CD8-positive, alpha-beta memory T cell (primary cell): ENCODE data around the gene LINC00305. TPM values are rescaled to one million over a fixed set of nuclear protein-coding genes. Genes with fewer than 3 reads are reported as not detected.

ENCODE experiments used
- CTCF ChIA-PET: fragments of 350-600 bp; sonication (Branson Sonifier 250); formaldehyde crosslinking; loops from one replicate; lab custom pipeline; 2021; ENCODE audit warnings: antibody characterized with exemption; lab: Charles Lee
- POLR2A ChIA-PET: fragments of 350-600 bp; sonication (Branson Sonifier 250); formaldehyde crosslinking; loops from one replicate; lab custom pipeline; 2021; ENCODE audit warnings: antibody characterized with exemption; lab: Charles Lee
- DNase-seq, 5 donors: peaks; one replicate each; pipeline versions ENCODE4 v3.0.0 to v3.0.0-alpha.2; 2020 to 2022; ENCODE audit warnings: mixed read lengths in 1 of 5
- H3K27ac ChIP-seq: one replicate; pipeline ENCODE4 v1.7.0; 2013; ENCODE audit warnings: low read depth, mild to moderate bottlenecking, low read length, moderate library complexity
- H3K27me3 ChIP-seq: 2 replicates; pipeline ENCODE4 v1.7.0; 2013; ENCODE audit warnings: low read length, mild to moderate bottlenecking; ENCODE audit not compliant: insufficient read depth, poor library complexity, severe bottlenecking
- H3K36me3 ChIP-seq: 2 replicates; pipeline ENCODE4 v1.7.0; 2013; ENCODE audit warnings: mild to moderate bottlenecking, low read length, moderate library complexity; ENCODE audit not compliant: insufficient read depth
- H3K4me1 ChIP-seq: 2 replicates; pipeline ENCODE4 v1.7.0; 2013; ENCODE audit warnings: mild to moderate bottlenecking, low read length, moderate library complexity; ENCODE audit not compliant: insufficient read depth
- H3K4me3 ChIP-seq: 2 replicates; pipeline ENCODE4 v1.7.0; 2013; ENCODE audit warnings: mild to moderate bottlenecking, low read length
- H3K9me3 ChIP-seq: 2 replicates; pipeline ENCODE4 v1.7.0; 2013; ENCODE audit warnings: mild to moderate bottlenecking, low read length
- H3K27ac Mint-ChIP-seq, 8 donors: one replicate each; pipeline ENCODE4 v1.8.0; 2020 to 2021; ENCODE audit warnings: mixed read lengths in 8 of 8, mild to moderate bottlenecking in 6 of 8, inconsistent platforms in 3 of 8, moderate library complexity in 3 of 8
- H3K27me3 Mint-ChIP-seq, 2 donors: one replicate each; pipeline ENCODE4 v1.8.0; 2020 to 2021; ENCODE audit warnings: mixed read lengths in 2 of 2, mild to moderate bottlenecking in 1 of 2, moderate library complexity in 1 of 2
- H3K36me3 Mint-ChIP-seq, 3 donors: one replicate each; pipeline ENCODE4 v1.8.0; 2020 to 2021; ENCODE audit warnings: mixed read lengths in 3 of 3, inconsistent platforms in 1 of 3, mild to moderate bottlenecking in 1 of 3
- H3K4me1 Mint-ChIP-seq, 3 donors: one replicate each; pipeline ENCODE4 v1.8.0; 2020 to 2021; ENCODE audit warnings: mixed read lengths in 3 of 3, inconsistent platforms in 1 of 3, mild to moderate bottlenecking in 1 of 3
- H3K4me3 Mint-ChIP-seq, 7 donors: one replicate each; pipeline ENCODE4 v1.8.0; 2020 to 2021; ENCODE audit warnings: mixed read lengths in 7 of 7, mild to moderate bottlenecking in 6 of 7, moderate library complexity in 4 of 7, inconsistent platforms in 2 of 7
- H3K9me3 Mint-ChIP-seq, 5 donors: one replicate each; pipeline ENCODE4 v1.8.0; 2020 to 2022; ENCODE audit warnings: mixed read lengths in 5 of 5, mild to moderate bottlenecking in 3 of 5, moderate library complexity in 2 of 5, inconsistent platforms in 1 of 5
- polyA plus RNA-seq: library from polyadenylated mRNA; unstranded; fragments of 300-500 nt; fragmentation: Illumina TruSeq; gene quantifications from one replicate; pipeline ENCODE4 v1.2.3, GENCODE V29; 2021
- total RNA-seq, 2 experiments: library from RNA; stranded (reverse); gene quantifications; one replicate each; pipeline ENCODE4 v1.2.3, GENCODE V29; 2021

The LINC00305 gene
- total and polyA plus RNA-seq, 3 experiments from 2014 or later = not detected

DNA sequence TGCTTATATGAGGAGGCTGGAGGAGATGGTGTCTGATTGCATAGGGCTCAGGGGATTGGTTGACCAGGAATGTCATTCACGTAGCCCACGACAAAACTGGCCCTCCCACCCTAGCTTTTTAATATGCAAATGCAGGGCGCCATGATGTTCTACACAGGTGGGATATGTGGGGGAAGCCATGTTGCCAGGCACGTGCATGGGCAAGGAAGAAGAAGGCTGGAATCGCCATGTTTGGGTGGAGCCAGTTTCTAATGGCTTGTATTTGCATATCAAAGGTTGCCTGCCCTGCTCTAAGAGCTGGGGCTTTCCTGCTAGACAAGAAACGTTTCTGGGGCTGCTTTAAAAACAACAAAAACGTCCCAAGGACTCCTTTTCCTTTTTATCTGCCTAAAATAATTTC is 26.5 kb upstream of the LINC00305 start:
- ChIA-PET CTCF (no interaction called here), POLR2A (no interaction called here)
- DNase-seq = no peak
- H3K9me3 Mint-ChIP-seq = peaks cover 0 to 6% (median 2%) of the 10 kb centered on the region in 5 donors
- Histone ChIP-seq H3K9me3 (no peaks in the 10 kb centered on the region), H3K27ac (no peak overlapping the region), H3K4me3 (no peak overlapping the region), H3K4me1 (no peaks in the 10 kb centered on the region), H3K27me3 (no peaks in the 10 kb centered on the region), H3K36me3 (no peaks in the 10 kb centered on the region)
- H3K4me1 Mint-ChIP-seq = no peaks in the 10 kb centered on the region
- H3K27me3 Mint-ChIP-seq = peaks cover 0 to 2% of the 10 kb centered on the region in 2 donors
- no peak overlapping the region for H3K4me3 Mint-ChIP-seq
- no peak overlapping the region for H3K27ac Mint-ChIP-seq
- no peaks in the 10 kb centered on the region for H3K36me3 Mint-ChIP-seq

DNA sequence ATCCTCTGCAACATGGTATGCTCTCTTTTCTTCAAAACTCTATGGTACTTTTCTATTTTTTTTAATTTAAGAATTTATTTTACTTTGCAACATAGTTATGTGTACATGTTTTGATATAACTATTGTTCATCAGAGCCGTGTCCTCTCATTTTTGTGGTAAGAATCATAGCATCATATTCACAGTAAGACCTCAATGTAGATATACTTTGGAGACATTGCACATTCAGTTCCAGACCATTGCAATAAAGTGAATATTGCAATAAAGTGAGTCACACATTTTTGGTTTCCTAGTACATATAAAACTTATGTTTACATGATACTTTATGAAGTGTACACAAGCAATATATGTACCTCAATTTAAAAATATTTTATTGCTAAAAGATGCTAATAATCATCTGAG is 22.7 kb upstream of the LINC00305 start:
- ChIA-PET CTCF (no interaction called here), POLR2A (no interaction called here)
- Histone ChIP-seq H3K27me3 (no peaks in the 10 kb centered on the region), H3K36me3 (no peaks in the 10 kb centered on the region), H3K4me1 (no peaks in the 10 kb centered on the region), H3K9me3 (no peaks in the 10 kb centered on the region), H3K27ac (no peak overlapping the region), H3K4me3 (no peak overlapping the region)
- Mint-ChIP-seq H3K4me1 (no peaks in the 10 kb centered on the region), H3K4me3 (no peak overlapping the region), H3K9me3 (peaks cover 0 to 7% (median 2%) of the 10 kb centered on the region in 5 donors), H3K36me3 (no peaks in the 10 kb centered on the region), H3K27me3 (no peaks in the 10 kb centered on the region), H3K27ac (no peak overlapping the region)
- DNase-seq = no peak

DNA sequence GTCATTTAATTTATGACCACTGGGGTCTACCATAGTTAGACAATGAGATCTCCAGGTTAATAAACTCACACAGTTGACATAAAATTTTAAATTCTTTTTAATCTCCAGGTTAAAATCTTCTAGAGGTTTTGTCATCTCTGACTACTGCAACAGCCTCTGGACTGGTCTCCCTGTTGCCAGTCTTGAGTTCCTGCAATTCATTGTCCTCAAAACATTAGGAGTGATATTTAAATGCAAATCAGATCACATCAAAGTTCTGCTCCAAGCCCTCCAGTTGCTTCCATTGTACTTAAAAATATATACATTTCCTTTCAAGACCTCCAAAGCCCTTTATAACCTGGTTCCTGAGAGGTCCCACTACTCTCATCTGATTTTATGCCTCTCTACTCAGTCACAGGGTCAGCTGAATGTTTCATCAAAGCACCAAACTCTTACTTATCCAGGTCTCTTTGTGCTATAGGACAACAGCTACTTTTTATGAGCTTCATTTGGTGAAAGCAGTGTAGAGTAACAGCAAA is 18.6 kb upstream of the LINC00305 start:
- no peaks in the 10 kb centered on the region for H3K9me3 ChIP-seq
- CTCF ChIA-PET = no interaction called here
- DNase-seq = no peak
- POLR2A ChIA-PET = no interaction called here
- no peaks in the 10 kb centered on the region for H3K27me3 ChIP-seq
- Mint-ChIP-seq H3K27ac (no peak overlapping the region), H3K4me1 (no peaks in the 10 kb centered on the region), H3K4me3 (no peak overlapping the region), H3K36me3 (no peaks in the 10 kb centered on the region), H3K9me3 (peaks cover 0 to 3% (median 0%) of the 10 kb centered on the region in 5 donors), H3K27me3 (no peaks in the 10 kb centered on the region)
- no peaks in the 10 kb centered on the region for H3K4me1 ChIP-seq
- H3K36me3 ChIP-seq = no peaks in the 10 kb centered on the region
- no peak overlapping the region for H3K27ac ChIP-seq
- H3K4me3 ChIP-seq = no peak overlapping the region

DNA sequence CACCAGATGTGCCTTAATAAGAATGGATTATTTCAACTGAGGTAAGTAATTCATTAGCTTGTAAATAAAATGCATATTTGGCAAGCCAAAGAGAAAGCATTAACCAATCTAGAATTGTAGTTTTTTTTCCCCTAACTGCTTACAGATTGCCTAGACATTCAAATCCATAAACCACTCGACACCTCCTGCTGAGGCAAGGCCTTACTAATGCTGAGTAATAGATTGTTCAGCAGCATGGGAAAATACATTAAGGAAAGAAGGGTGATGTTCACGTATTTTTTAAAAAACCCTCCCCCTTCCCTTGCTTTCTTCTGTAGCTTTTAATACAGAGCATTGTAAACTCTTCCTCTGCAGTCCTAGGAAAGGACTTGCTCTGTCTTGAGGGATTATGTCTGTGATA is 17.0 kb upstream of the LINC00305 start:
- H3K27ac ChIP-seq = no peak overlapping the region
- Mint-ChIP-seq H3K9me3 (peaks cover 0 to 3% (median 0%) of the 10 kb centered on the region in 5 donors), H3K36me3 (no peaks in the 10 kb centered on the region), H3K4me1 (no peaks in the 10 kb centered on the region), H3K27ac (no peak overlapping the region), H3K4me3 (no peak overlapping the region), H3K27me3 (no peaks in the 10 kb centered on the region)
- ChIA-PET POLR2A (no interaction called here), CTCF (no interaction called here)
- DNase-seq = no peak
- H3K27me3 ChIP-seq = no peaks in the 10 kb centered on the region
- no peaks in the 10 kb centered on the region for H3K4me1 ChIP-seq
- no peak overlapping the region for H3K4me3 ChIP-seq
- no peaks in the 10 kb centered on the region for H3K36me3 ChIP-seq
- no peaks in the 10 kb centered on the region for H3K9me3 ChIP-seq

DNA sequence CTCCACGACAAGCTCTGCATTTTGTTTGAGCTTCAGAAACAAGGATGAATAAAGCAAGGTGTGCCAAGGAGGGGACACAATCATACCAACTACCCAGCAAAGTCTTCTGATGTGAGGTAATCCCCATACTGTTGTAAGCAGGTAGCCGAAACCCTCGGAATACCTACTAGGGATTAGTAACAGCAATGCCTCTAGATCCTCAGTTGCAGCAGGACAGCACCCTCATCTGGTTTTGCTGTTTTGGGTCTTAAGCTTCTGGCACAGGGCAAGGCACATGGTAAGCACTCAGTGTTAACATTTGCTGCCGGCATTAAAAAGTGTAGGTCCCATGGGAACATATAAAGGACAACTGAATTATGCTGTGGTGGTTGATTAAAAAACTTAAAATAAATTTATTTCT is 16.0 kb upstream of the LINC00305 start:
- no peak overlapping the region for H3K4me3 ChIP-seq
- no peaks in the 10 kb centered on the region for H3K27me3 ChIP-seq
- no peak overlapping the region for H3K27ac ChIP-seq
- H3K27ac Mint-ChIP-seq = no peak overlapping the region
- H3K9me3 Mint-ChIP-seq = peaks cover 0 to 3% (median 0%) of the 10 kb centered on the region in 5 donors
- no peak overlapping the region for H3K4me3 Mint-ChIP-seq
- no peaks in the 10 kb centered on the region for H3K36me3 Mint-ChIP-seq
- POLR2A ChIA-PET = no interaction called here
- H3K36me3 ChIP-seq = no peaks in the 10 kb centered on the region
- CTCF ChIA-PET = no interaction called here
- H3K4me1 ChIP-seq = no peaks in the 10 kb centered on the region
- no peak for DNase-seq
- no peaks in the 10 kb centered on the region for H3K27me3 Mint-ChIP-seq
- no peaks in the 10 kb centered on the region for H3K9me3 ChIP-seq
- H3K4me1 Mint-ChIP-seq = no peaks in the 10 kb centered on the region

DNA sequence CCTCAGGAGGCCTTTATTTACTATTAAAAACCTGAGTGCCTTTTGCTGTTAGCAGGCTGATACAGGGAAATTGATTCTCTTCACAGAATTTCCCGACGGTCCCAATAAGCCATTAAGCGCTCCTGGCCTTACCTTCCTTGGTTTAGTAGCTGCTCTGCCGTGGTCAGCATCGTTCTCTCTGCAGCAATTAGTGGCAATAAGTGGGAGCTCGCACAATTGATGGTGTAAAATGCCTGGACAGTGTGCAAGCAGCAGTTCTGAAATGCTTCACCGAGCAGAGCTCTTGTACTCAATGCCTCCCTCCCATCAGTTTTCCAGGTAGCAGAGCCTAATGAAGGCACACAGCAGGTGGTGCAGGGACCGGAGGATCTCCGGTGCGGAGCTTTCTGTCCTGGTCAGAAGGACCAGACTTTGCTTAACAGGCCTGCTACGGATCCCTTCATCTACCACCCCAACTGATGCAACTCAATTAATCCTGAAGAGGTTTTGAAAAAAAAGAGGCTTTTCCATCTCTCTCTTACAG is 1.1 kb upstream of the LINC00305 start:
- Histone ChIP-seq H3K4me1 (no peaks in the 10 kb centered on the region), H3K4me3 (no peak overlapping the region), H3K27me3 (no peaks in the 10 kb centered on the region), H3K36me3 (no peaks in the 10 kb centered on the region), H3K27ac (no peak overlapping the region), H3K9me3 (no peaks in the 10 kb centered on the region)
- Mint-ChIP-seq H3K4me1 (no peaks in the 10 kb centered on the region), H3K27me3 (no peaks in the 10 kb centered on the region), H3K4me3 (no peak overlapping the region), H3K36me3 (no peaks in the 10 kb centered on the region), H3K27ac (no peak overlapping the region), H3K9me3 (no peaks in the 10 kb centered on the region)
- CTCF ChIA-PET = no interaction called here
- DNase-seq = no peak
- POLR2A ChIA-PET = no interaction called here

DNA sequence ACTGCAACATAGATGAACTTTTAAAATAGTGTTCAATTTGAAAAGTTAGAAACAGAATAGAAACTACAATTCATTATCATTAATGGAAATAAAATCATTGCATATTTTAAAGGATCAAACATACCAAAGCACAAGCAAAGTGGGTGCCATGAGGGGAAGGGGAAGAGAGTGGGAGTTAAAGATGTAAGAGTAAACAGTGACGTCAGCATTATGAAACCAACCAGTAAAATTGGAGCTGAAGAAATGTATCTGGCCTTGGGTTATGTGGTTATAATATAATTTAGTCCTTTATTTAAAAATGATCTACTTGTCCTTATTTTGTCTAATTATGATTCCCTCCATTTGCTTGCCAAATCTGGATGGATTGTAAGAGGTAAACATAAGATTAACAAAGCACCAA is 6.0 kb downstream of the LINC00305 start:
- Histone ChIP-seq H3K4me1 (no peaks in the 10 kb centered on the region), H3K4me3 (no peak overlapping the region), H3K27ac (no peak overlapping the region), H3K27me3 (no peaks in the 10 kb centered on the region), H3K36me3 (no peaks in the 10 kb centered on the region), H3K9me3 (no peaks in the 10 kb centered on the region)
- H3K4me1 Mint-ChIP-seq = no peaks in the 10 kb centered on the region
- ChIA-PET POLR2A (no interaction called here), CTCF (no interaction called here)
- H3K9me3 Mint-ChIP-seq = peaks cover 0 to 5% (median 0%) of the 10 kb centered on the region in 5 donors
- no peak overlapping the region for H3K27ac Mint-ChIP-seq
- DNase-seq = no peak
- H3K4me3 Mint-ChIP-seq = no peak overlapping the region
- peaks cover 0 to 2% of the 10 kb centered on the region in 2 donors for H3K27me3 Mint-ChIP-seq
- H3K36me3 Mint-ChIP-seq = no peaks in the 10 kb centered on the region

DNA sequence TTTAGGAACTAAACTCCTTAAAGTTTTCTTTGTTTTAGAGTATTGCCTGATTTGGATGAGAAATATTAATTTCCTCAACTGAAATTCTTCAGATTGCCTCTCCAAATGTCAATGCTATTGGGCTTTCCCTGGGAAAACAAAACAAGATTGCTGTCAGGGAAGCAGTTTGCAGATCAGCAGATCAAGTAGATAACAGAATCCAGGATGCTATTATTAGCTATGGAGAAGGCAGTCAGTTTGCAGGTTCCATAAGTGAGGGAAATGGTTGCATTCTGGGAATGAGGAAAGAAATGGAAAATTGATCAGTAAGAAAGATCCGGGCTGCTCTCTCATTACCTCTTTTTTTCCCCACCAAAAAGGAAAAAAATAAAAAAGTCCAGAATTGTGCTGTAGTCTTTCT is 11.0 kb downstream of the LINC00305 start:
- DNase-seq = no peak
- Histone ChIP-seq H3K27me3 (no peaks in the 10 kb centered on the region), H3K4me1 (no peaks in the 10 kb centered on the region), H3K9me3 (no peaks in the 10 kb centered on the region), H3K36me3 (no peaks in the 10 kb centered on the region), H3K27ac (no peak overlapping the region), H3K4me3 (no peak overlapping the region)
- ChIA-PET CTCF (no interaction called here), POLR2A (no interaction called here)
- no peak overlapping the region for H3K4me3 Mint-ChIP-seq
- peaks cover 0 to 2% of the 10 kb centered on the region in 2 donors for H3K27me3 Mint-ChIP-seq
- H3K27ac Mint-ChIP-seq = no peak overlapping the region
- peaks cover 0 to 3% (median 0%) of the 10 kb centered on the region in 5 donors for H3K9me3 Mint-ChIP-seq
- H3K4me1 Mint-ChIP-seq = no peaks in the 10 kb centered on the region
- no peaks in the 10 kb centered on the region for H3K36me3 Mint-ChIP-seq
